ENCODE data around the gene ST3GAL3. TPM values are rescaled to one million over a fixed set of nuclear protein-coding genes. Genes with fewer than 3 reads are reported as not detected.

The ST3GAL3 gene
- total RNA-seq, 2 donors from 2014 or later = 26.3 to 36.0 TPM

GRCh38 chr1:43706598-43707189, 642 bp upstream of the ST3GAL3 start:
- no peak for ATAC-seq (ENCODE audit: insufficient number of reproducible peaks, low FRiP score, low read depth)

GRCh38 chr1:43708002-43708410, 670 bp downstream of the ST3GAL3 start:
- Histone ChIP-seq H3K27me3 (replicated peaks; ENCODE audit: insufficient read depth) (no peaks in the 10 kb centered on the region), H3K36me3 (peaks cover 14% of the 10 kb centered on the region), H3K9me3 (no peaks in the 10 kb centered on the region), H3K4me3 (peak overlapping the region; percentile 82), H3K27ac (peak overlapping the region; percentile 68 to 76), H3K4me1 (ENCODE audit: control insufficient read depth in 1 of 2, low read depth in 2 of 2) (peaks cover 4 to 25% of the 10 kb centered on the region in 2 donors)
- no peak for ATAC-seq (ENCODE audit: insufficient number of reproducible peaks, low FRiP score, low read depth)
- no peak for TF ChIP-seq CTCF (IDR thresholded peaks at IDR 0.05)
- no peak for DNase-seq (ENCODE audit: low spot score)

More at GRCh38 chr1:43706598-43707189, 642 bp upstream of the ST3GAL3 start:
- no peaks in the 10 kb centered on the region for H3K9me3 ChIP-seq
- peak overlapping the region; percentile 82 for H3K4me3 ChIP-seq
- H3K27me3 ChIP-seq (replicated peaks; ENCODE audit: insufficient read depth) = no peaks in the 10 kb centered on the region
- no peak for TF ChIP-seq CTCF (IDR thresholded peaks at IDR 0.05)
- DNase-seq (ENCODE audit: low spot score) = no peak
- peaks cover 4 to 22% of the 10 kb centered on the region in 2 donors for H3K4me1 ChIP-seq (ENCODE audit: control insufficient read depth in 1 of 2, low read depth in 2 of 2)
- peaks cover 20% of the 10 kb centered on the region for H3K36me3 ChIP-seq
- no peak overlapping the region for H3K27ac ChIP-seq

GRCh38 chr1:43711049-43711448, 3.7 kb downstream of the ST3GAL3 start:
- H3K9me3 ChIP-seq = no peaks in the 10 kb centered on the region
- DNase-seq (ENCODE audit: low spot score) (no peak), ATAC-seq (ENCODE audit: insufficient number of reproducible peaks, low FRiP score, low read depth) (no peak)
- H3K27me3 ChIP-seq (replicated peaks; ENCODE audit: insufficient read depth) = no peaks in the 10 kb centered on the region
- peaks cover 4 to 34% of the 10 kb centered on the region in 2 donors for H3K4me1 ChIP-seq (ENCODE audit: control insufficient read depth in 1 of 2, low read depth in 2 of 2)
- TF ChIP-seq CTCF (IDR thresholded peaks at IDR 0.05) = no peak
- no peak overlapping the region for H3K27ac ChIP-seq
- no peaks in the 10 kb centered on the region for H3K36me3 ChIP-seq
- H3K4me3 ChIP-seq = no peak overlapping the region

- Histone ChIP-seq H3K9me3 (no peaks in the 10 kb centered on the region), H3K4me1 (ENCODE audit: control insufficient read depth in 1 of 2, low read depth in 2 of 2) (peaks cover 0 to 30% of the 10 kb centered on the region in 2 donors), H3K27ac (no peak overlapping the region), H3K4me3 (no peak overlapping the region), H3K36me3 (no peaks in the 10 kb centered on the region), H3K27me3 (replicated peaks; ENCODE audit: insufficient read depth) (no peaks in the 10 kb centered on the region)
- ATAC-seq (ENCODE audit: insufficient number of reproducible peaks, low FRiP score, low read depth) (no peak), DNase-seq (ENCODE audit: low spot score) (no peak)
- no peak for TF ChIP-seq CTCF (IDR thresholded peaks at IDR 0.05)
Observed at GRCh38 chr1:43711524-43712386, 4.4 kb downstream of the ST3GAL3 start.

GRCh38 chr1:43716559-43717281, 9.4 kb downstream of the ST3GAL3 start:
- DNase-seq (ENCODE audit: low spot score) (no peak), ATAC-seq (ENCODE audit: insufficient number of reproducible peaks, low FRiP score, low read depth) (no peak)
- H3K4me3 ChIP-seq = no peak overlapping the region

More at GRCh38 chr1:43716559-43717281, 9.4 kb downstream of the ST3GAL3 start:
- no peaks in the 10 kb centered on the region for H3K27me3 ChIP-seq (replicated peaks; ENCODE audit: insufficient read depth)
- no peaks in the 10 kb centered on the region for H3K9me3 ChIP-seq
- H3K4me1 ChIP-seq (ENCODE audit: control insufficient read depth in 1 of 2, low read depth in 2 of 2) = peaks cover 0 to 13% of the 10 kb centered on the region in 2 donors
- H3K36me3 ChIP-seq = no peaks in the 10 kb centered on the region
- TF ChIP-seq CTCF (IDR thresholded peaks at IDR 0.05) = no peak
- no peak overlapping the region for H3K27ac ChIP-seq

Data from thoracic aorta (tissue), 2 donors.